Globus pallidus (tissue), 1 donor: ENCODE results near the gene KCTD1.

ENCODE experiments used
- DNase-seq: peaks from one replicate; pipeline ENCODE4 v3.0.0-alpha.2; 2015; ENCODE audit warnings: low spot score

The KCTD1 gene

GRCh38 chr18:26549263-26550094 lies 1.1 kb upstream of the KCTD1 start:
- DNase-seq: peak; percentile 35

GRCh38 chr18:26547646-26548414 lies 523 bp downstream of the KCTD1 start:
- DNase-seq: peak; percentile 68

DNA sequence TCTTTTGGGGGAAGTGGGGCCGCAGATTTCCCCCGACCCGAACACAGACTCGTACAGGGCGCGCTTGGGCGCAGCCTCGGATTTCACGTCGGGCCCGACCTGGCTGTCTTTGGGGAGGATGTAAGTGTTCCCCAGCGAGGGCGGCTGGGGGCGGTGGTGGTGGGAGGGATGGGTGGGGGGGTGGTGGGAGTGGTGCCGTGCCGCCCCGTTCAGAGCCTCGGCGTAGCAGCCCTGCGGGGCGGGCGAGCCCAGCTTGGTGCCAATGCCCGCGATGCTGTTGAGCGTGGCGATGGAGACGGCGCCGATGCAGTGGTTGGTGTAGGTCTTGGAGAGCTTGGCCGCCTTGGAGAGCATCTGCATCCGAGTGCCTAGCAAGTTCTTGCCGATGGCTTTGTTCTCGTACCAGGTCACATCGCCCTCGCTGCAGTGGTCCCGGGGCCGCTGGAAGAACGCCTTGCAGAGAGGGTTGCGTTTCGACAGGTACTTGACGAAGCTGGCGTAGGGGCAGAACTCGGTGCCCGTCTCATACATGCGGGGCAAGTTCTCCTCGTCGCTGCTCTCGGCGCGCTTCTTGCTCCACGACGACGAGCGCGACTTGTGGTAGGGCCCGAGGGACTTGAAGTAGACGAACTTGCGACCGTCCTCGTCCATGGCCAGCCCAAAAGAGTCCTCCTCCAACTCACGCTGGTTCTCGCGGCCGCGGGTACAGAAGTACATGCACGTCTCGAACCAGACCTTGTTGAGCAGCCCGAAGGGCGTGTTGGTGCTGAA lies 1.3 kb downstream of the KCTD1 start:
- DNase-seq: peak; percentile 20

DNA sequence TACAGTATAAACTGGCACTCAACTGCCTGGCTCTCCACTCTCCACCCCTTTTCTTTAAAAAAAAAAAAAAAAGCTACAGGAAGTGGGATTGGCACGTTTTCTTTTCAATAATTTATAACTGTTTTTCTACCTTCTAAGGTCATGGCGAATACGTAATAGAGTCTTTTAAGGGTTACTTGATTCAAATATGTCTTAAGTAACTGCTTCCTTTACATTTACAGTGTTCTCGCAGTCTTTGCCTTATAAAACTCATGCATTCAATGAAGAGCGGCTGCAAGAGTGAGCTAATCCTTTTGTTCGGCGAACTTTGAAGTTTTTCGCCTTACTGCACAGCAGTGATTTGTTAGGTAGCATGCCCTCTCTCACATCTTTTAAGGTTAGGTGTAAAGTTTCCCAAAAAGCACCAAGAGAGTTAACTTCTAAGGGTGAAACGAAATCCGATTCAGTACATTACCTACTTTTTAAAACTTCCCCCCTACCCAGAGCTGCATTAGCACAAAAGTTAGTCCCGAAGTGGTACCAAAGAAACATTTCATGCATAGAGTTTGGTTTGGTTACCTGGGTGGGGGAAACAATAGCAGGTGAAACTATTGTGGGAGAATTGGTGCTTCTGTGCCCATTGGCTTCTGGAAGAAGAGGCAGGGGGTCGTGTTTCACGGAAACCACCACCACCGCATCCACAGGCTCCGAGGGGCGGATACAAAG lies 2.0 kb downstream of the KCTD1 start:
- DNase-seq: no peak

- DNase-seq: no peak
Observed at GRCh38 chr18:26545335-26546123, 2.8 kb downstream of the KCTD1 start.

GRCh38 chr18:26544451-26544850 lies 3.9 kb downstream of the KCTD1 start:
- no peak for DNase-seq

GRCh38 chr18:26543373-26543772 lies 5.0 kb downstream of the KCTD1 start:
- DNase-seq: no peak

DNA sequence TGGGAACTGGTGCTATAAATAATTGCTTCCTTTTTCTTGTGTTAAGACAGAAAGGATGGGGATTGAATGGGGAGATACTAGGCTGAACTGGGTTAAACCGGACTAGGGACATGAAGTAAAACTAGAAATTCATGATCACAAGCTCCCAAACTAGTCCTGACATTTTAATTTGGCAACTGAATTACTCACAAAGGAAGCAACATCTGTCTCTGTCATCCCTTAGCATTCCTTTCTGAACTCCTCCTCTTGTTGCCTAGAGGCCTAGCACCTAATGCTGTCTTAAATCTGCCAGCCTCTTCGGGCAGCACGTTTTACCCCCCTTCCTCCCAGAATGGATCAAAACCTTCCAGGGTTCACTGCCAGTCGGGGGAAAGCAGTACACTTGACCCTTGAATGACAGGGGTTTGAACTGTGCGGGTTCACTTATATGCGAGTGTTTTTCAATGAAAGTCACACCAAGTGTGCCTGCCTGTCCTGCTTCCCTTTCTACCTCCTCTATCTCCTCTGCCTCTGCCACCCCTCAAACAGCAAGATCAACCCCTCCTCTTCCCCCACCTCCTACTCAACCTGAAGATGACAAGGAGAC lies 8.2 kb downstream of the KCTD1 start:
- no peak for DNase-seq

- no peak for DNase-seq
Observed at GRCh38 chr18:26538524-26538923, 9.8 kb downstream of the KCTD1 start.

DNA sequence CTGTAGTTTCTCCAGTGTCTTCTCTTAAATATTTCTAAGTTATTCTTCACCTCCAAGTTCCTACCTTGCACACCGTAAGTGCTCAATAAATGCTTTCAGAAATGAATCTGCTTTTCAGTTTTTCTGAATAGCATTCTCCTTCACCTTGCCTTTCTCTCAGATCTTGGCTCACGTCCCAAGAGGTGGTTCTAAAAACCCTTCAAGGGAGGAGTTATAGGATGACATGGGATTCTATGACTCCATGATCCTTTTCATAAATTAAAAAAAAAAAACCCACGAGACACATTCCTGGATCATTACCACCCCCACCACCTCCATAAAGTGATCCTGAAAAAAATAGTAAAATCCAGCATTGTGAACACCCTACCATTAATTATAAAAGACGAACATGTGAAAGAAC lies 11.7 kb downstream of the KCTD1 start:
- no peak for DNase-seq

- DNase-seq: no peak
Observed at GRCh38 chr18:26536032-26536431, 12.3 kb downstream of the KCTD1 start.

DNA sequence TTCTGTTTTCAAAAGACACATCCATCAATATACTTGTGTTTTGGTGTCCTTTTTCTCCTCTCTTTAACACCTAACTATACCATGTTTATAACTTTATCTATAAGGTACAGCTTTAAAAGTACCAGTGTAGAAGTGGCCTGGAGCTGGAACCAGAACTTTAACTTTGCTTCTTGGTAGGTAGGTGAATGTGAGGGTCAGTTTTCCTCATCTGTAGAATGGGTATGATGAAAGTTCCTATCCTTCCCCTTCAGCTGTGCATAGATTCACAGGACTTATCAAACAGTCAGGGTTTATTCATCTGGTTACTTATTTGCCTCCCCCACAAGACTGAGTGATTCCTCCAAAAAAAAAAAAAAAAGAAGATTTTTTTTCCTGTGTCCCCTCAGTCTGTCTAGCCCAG lies 12.7 kb downstream of the KCTD1 start:
- no peak for DNase-seq

DNA sequence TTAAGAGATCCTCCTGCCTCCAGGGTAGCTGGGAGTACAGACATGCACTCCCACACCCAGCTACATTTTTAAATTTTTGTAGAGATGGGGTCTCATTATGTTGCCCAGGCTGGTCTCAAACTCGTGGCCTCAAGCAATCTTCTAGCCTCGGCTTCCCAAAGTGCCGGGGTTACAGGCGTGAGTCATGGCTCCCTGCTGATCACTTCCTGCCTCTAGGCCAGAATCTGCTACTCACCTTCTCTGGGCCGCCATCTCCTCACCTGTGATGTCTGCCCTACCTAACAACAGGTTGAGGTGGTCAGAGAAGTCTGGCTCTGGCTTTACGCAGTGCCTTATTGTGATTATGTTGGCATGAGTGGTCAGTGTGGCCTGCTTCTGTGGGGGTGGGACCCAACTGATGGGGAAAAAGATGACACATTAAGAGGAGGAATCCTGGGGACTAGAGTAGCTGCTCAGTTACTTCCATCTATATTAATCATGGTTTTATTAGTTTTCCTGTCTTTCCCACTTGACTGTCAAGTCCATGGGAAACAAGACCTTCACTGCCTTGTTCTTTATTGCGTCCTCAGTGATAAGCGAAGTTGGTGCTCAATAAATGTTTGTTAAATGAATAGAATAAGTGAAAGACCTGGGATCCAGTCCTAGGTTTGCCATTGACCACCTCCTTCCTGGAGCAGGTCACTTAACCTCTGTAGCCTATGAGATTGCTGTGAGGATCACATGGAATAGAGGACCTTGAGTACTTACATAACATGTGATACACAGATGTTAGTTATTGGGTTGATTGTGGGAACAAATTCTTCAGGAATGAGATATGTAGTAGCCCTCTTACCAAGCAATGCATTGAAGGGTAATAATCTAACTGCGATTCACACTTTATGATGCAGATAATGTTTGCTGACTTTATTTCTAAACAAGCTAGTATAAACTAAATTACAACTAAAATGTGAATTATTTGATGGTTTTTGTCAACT lies 15.7 kb downstream of the KCTD1 start:
- DNase-seq: no peak

DNA sequence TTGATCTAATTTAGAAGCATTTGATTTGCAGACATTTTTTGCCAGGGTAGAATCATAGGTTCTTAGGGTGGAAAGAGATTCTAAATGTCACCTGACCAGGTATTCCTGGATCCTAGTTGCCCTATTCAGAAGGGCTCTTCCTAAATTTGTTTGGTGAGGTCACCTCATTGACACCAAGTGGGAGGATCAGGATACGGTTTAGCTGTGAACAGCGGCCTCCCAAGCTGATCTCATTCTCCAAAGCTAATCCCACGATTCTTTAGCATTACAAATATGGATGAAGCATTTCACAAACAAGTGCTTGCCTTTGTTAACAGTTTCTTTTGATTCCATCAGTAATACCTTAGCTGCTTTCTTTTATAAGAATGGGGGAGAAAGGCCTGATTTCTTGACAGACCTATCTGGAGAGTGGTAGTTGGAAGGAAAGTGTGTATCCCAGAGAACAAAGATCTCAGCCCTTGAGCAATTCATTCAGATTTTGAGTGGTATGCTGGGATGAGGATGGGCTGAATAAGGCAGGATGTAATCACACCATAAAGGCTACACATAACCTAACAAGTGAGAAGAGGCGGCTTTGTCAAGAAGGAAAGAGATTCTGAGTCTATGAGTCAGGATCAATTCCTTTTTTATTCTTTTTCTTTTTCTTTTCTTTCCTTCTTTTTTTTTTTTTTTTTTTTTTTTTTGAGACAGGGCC lies 16.6 kb downstream of the KCTD1 start:
- DNase-seq: no peak

DNA sequence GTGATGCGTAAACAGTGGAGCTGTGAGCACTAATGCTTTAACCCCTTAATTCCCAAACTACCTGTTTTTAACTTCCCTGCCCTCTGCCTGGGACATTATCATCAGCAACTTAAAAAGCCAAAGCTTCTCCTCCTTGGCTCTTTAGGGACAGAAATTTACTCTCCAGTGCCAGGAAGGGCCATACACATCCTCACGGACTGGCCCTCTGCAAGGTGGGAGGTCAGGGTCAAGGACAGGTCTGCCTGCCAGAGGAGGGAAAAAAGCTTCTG lies 21.5 kb downstream of the KCTD1 start:
- DNase-seq: no peak

- no peak for DNase-seq
Observed at GRCh38 chr18:26526128-26526965, 22.0 kb downstream of the KCTD1 start.

DNA sequence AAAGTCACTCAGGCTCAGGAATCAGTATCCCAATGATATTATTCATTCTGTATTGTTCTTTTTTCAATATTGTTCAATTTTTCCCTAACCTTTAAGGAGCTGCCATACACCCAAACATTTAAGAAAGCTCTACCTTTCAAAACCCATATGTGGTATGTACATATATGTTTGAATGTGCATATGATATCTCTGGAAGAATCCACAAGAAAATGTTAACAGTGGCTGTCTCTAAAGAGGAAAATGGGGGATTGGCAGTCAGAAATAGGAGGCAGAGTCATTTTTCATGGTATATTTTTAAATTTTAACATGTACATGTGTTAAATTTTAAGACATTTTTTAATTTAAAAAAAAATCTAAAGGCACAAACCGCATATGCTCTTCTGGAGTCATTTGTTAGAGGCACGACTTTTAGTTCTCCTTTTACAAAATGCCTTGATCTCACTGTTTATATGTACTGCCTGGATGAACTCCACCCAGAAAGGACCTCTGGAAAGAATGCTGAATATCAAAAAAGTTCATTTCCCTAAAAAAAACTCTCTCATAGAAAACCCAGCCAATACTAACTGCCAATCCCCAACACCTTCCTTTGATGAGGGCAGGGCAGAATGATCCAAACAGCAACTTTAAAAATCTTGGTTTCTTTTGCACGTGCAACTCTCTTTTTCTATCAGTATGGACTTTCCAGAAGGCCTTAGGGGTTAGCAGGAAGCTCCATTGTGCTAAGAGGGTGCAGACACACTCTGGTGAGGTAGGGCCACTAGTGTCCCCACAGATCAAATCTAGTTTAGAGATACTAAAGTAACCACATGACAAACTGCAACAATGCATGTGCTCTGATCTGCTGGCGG lies 23.6 kb downstream of the KCTD1 start:
- no peak for DNase-seq
